IMR-90 (cell line): Measurements from ENCODE around the gene RCAN2. TPM values are rescaled to one million over a fixed set of nuclear protein-coding genes. Genes with fewer than 3 reads are reported as not detected.

Source experiments
- ATAC-seq: fragments of 200-7000 bp; cut with Tn5 transposase; 2 replicates; pipeline ENCODE4 v1.9.1; 2020; ENCODE audit warnings: low read depth, mild to moderate bottlenecking, moderate library complexity
- BruUV-seq: library from RNA; stranded (reverse); fragments of 400-500 nt; replicated peaks from 2 replicates; lab custom pipeline; 2021; lab: Mats Ljungman, UMichigan
- CTCF ChIA-PET: fragments of 300-600 bp; formaldehyde crosslinking; extraction: SDS; loops from one replicate; lab custom pipeline; 2021; ENCODE audit warnings: antibody characterized with exemption; lab: Yijun Ruan, JAX
- POLR2A ChIA-PET: fragments of 300-600 bp; sonication (Branson Sonifier 250); formaldehyde crosslinking; loops from one replicate; lab custom pipeline; 2022; ENCODE audit warnings: antibody characterized with exemption; ENCODE audit not compliant: unreplicated experiment; lab: Charles Lee
- DNase-seq: peaks from one replicate; pipeline ENCODE4 v3.0.0; 2013
- H2AFZ ChIP-seq: replicated peaks from 2 replicates; pipeline ENCODE3; 2013; ENCODE audit warnings: low read length, mild to moderate bottlenecking; ENCODE audit not compliant: poor library complexity
- H2AK5ac ChIP-seq: 2 replicates; pipeline ENCODE4 v1.6.1; 2013; ENCODE audit warnings: low read depth, low read length, inconsistent platforms
- H2AK9ac ChIP-seq: replicated peaks from 2 replicates; pipeline ENCODE3; 2013; ENCODE audit warnings: mild to moderate bottlenecking, low read depth, low read length, moderate library complexity; ENCODE audit not compliant: poor library complexity
- H2BK120ac ChIP-seq: 2 replicates; pipeline ENCODE4 v1.6.1; 2013; ENCODE audit warnings: low read depth, low read length, inconsistent platforms
- H2BK15ac ChIP-seq: 3 replicates; pipeline ENCODE4 v1.6.1; 2013; ENCODE audit warnings: low read depth, low read length, inconsistent platforms
- H2BK20ac ChIP-seq: 2 replicates; pipeline ENCODE4 v1.6.1; 2013; ENCODE audit warnings: low read depth, mild to moderate bottlenecking, inconsistent platforms, low read length, moderate library complexity
- H2BK5ac ChIP-seq: 2 replicates; pipeline ENCODE4 v1.6.1; 2013; ENCODE audit warnings: mild to moderate bottlenecking, low read depth, low read length, inconsistent platforms; ENCODE audit not compliant: poor library complexity, severe bottlenecking
- H3K14ac ChIP-seq: replicated peaks from 2 replicates; pipeline ENCODE4 v1.6.1; 2013; ENCODE audit warnings: low read depth, low read length, inconsistent platforms
- H3K18ac ChIP-seq: 2 replicates; pipeline ENCODE4 v1.6.1; 2013; ENCODE audit warnings: low read depth, low read length, control low read depth
- H3K23ac ChIP-seq: 2 replicates; pipeline ENCODE4 v1.6.1; 2013; ENCODE audit warnings: low read depth, low read length, inconsistent platforms
- H3K27ac ChIP-seq: 2 replicates; pipeline ENCODE4 v1.5.1; 2013; ENCODE audit warnings: mild to moderate bottlenecking, control low read depth, low read length; ENCODE audit not compliant: insufficient read depth
- H3K27me3 ChIP-seq: 2 replicates; pipeline ENCODE4 v1.6.1; 2013; ENCODE audit warnings: low read length; ENCODE audit not compliant: control insufficient read depth, insufficient read depth
- H3K36me3 ChIP-seq: 2 replicates; pipeline ENCODE4 v1.6.1; 2013; ENCODE audit warnings: low read length, mixed read lengths; ENCODE audit not compliant: control insufficient read depth, insufficient read depth
- H3K4ac ChIP-seq: 2 replicates; pipeline ENCODE4 v1.6.1; 2013; ENCODE audit warnings: low read depth, low read length, inconsistent platforms
- H3K4me1 ChIP-seq: 2 replicates; pipeline ENCODE4 v1.6.1; 2013; ENCODE audit warnings: low read length, mixed read lengths; ENCODE audit not compliant: control insufficient read depth, insufficient read depth
- H3K4me2 ChIP-seq: 2 replicates; pipeline ENCODE4 v1.6.1; 2013; ENCODE audit warnings: low read depth, mild to moderate bottlenecking, control low read depth, low read length, moderate library complexity
- H3K4me3 ChIP-seq: 2 replicates; pipeline ENCODE4 v1.5.1; 2013; ENCODE audit warnings: low read depth, mild to moderate bottlenecking, control low read depth, low read length, moderate library complexity; ENCODE audit not compliant: insufficient read depth
- H3K56ac ChIP-seq: 2 replicates; pipeline ENCODE4 v1.6.1; 2013; ENCODE audit warnings: low read length, inconsistent platforms; ENCODE audit not compliant: insufficient read depth; ENCODE audit errors: extremely low read depth
- H3K79me1 ChIP-seq, 2 experiments: 2 replicates each; pipeline ENCODE4 v1.6.1; 2013; ENCODE audit warnings: low read length in 2 of 2, inconsistent platforms in 1 of 2, low read depth in 1 of 2
- H3K9ac ChIP-seq: 2 replicates; pipeline ENCODE4 v1.6.1; 2013; ENCODE audit warnings: low read depth, low read length, control low read depth
- H3K9me1 ChIP-seq: 2 replicates; pipeline ENCODE4 v1.6.1; 2013; ENCODE audit warnings: low read length, inconsistent platforms; ENCODE audit not compliant: insufficient read depth
- H3K9me3 ChIP-seq: 2 replicates; pipeline ENCODE4 v1.6.1; 2013; ENCODE audit warnings: low read length; ENCODE audit not compliant: control insufficient read depth, insufficient read depth
- H4K20me1 ChIP-seq: 2 replicates; pipeline ENCODE4 v1.6.1; 2013; ENCODE audit warnings: low read length, inconsistent platforms; ENCODE audit not compliant: insufficient read depth
- H4K5ac ChIP-seq: 2 replicates; pipeline ENCODE4 v1.6.1; 2013; ENCODE audit warnings: mild to moderate bottlenecking, low read depth, low read length, control low read depth
- H4K8ac ChIP-seq, 2 experiments: 2 replicates each; pipeline ENCODE4 v1.6.1; 2013; ENCODE audit warnings: low read depth in 2 of 2, low read length in 2 of 2, control low read depth in 1 of 2, inconsistent platforms in 1 of 2
- H4K91ac ChIP-seq: 2 replicates; pipeline ENCODE4 v1.6.1; 2013; ENCODE audit warnings: low read depth, low read length, inconsistent platforms; ENCODE audit not compliant: insufficient read depth
- RCOR1 ChIP-seq: IDR thresholded peaks from 2 replicates; pipeline ENCODE4 v1.6.1; 2012; ENCODE audit warnings: mild to moderate bottlenecking, low read length, improper control_type of control experiment; ENCODE audit not compliant: insufficient replicate concordance
- WGBS, 2 experiments: methylation state at CpG; one replicate each; pipeline versions ENCODE4 v1.1.5 to v1.1.7; 2013; ENCODE audit warnings: missing lambda C conversion rate in 2 of 2; ENCODE audit not compliant: insufficient read length in 1 of 2; ENCODE audit errors: extremely low coverage in 2 of 2; 5-methylcytosine and 5-hydroxymethylcytosine counted together
- dilution Hi-C: fragments of 300-500 bp; cut with HindIII; formaldehyde crosslinking; loops from one replicate; pipeline ENCODE4 v1.14.3; 2018; ENCODE audit warnings: low sequenced_read_pairs; ENCODE audit not compliant: unreplicated experiment
- in situ Hi-C: fragments of 300-500 bp; cut with MboI; formaldehyde crosslinking; loops from 3 replicates; pipeline ENCODE4 v1.14.3; 2019; ENCODE audit warnings: low sequenced_read_pairs, inconsistent platforms, mixed read lengths
- intact Hi-C: fragments of 100-400 bp; cut with micrococcal nuclease; formaldehyde crosslinking; loops from 2 replicates; pipeline ENCODE4 v1.10.0; 2022
- polyA plus RNA-seq, 3 experiments: library from polyadenylated mRNA; depleted of rRNA; stranded (reverse); fragments of >200 nt; gene quantifications; 2 replicates each; pipeline ENCODE4 v1.2.3, GENCODE V29; 2012; ENCODE audit warnings: low replicate concordance in 1 of 3
- total RNA-seq: library from RNA; depleted of rRNA; stranded (reverse); fragments of >200 nt; gene quantifications from 2 replicates; pipeline ENCODE4 v1.2.3, GENCODE V29; 2012

RCAN2 gene
- total and polyA plus RNA-seq, 2 of the 4 experiments (the other 2 are of a cell fraction) = 1.3 to 1.8 TPM

DNA sequence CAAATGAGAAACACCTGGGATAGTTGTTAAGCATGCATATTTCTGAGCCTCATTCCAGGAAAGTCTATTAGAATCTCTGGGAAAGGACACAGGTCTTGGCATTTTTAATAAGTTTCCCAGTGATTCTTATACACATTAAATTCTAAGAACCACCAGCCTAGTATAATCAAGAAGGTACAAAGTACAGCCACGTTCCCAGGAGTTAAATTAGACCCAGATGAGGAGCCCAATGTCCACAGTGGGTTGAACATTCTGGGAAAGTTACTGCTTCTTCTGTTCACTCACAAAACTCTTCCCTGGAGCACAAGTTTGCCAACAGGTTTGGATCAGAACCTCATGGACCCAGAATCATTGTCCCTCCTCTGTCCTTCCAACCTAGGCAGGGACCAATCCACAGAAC, 90.4 kb downstream of the RCAN2 start:
- Histone ChIP-seq H3K27me3 (no peaks in the 10 kb centered on the region), H3K79me1 (no peaks in the 10 kb centered on the region), H2BK15ac (no peak overlapping the region), H3K4ac (no peak overlapping the region), H3K56ac (no peak overlapping the region), H4K91ac (no peak overlapping the region), H4K8ac (no peak overlapping the region), H2BK120ac (no peak overlapping the region), H4K20me1 (no peaks in the 10 kb centered on the region), H3K4me3 (no peak overlapping the region), H2AK9ac (no peak overlapping the region), H3K36me3 (no peaks in the 10 kb centered on the region), H2BK20ac (no peak overlapping the region), H3K18ac (no peak overlapping the region), H3K9ac (no peak overlapping the region), H4K5ac (no peak overlapping the region), H3K23ac (no peak overlapping the region), H3K4me1 (no peaks in the 10 kb centered on the region), H2BK5ac (no peak overlapping the region), H3K14ac (no peak overlapping the region), H3K4me2 (no peak overlapping the region), H2AK5ac (no peak overlapping the region), H3K27ac (no peak overlapping the region), H3K9me1 (no peaks in the 10 kb centered on the region), H2AFZ (no peak overlapping the region), H3K9me3 (no peaks in the 10 kb centered on the region)
- intact Hi-C loops = no loop called here
- CTCF ChIA-PET = no interaction called here
- in situ Hi-C loops = loop anchor here (10.0 to 25.0 kb wide), 2 partner anchors 306 to 386 kb away; partner anchors contain the start of gene MEP1A
- no TSS peak for BruUV-seq
- WGBS, 2 experiments = no CpG with 5 or more reads among the region's 1 CpG
- ATAC-seq = no peak
- dilution Hi-C loops = no loop called here
- POLR2A ChIA-PET = no interaction called here
- DNase-seq = no peak
- TF ChIP-seq RCOR1 = no peak
